Peyer's patch (tissue), 4 donors: ENCODE results near the gene IDH3G.

Experiments
- CTCF ChIP-seq, 6 experiments: fragments of 450-650 bp in 4 of 6; fragments of 200-600 bp in 2 of 6; sonication (generic) in 1 of 6; IDR thresholded peaks; one replicate each; pipeline ENCODE4 v1.5.1; 2017 to 2019; ENCODE audit warnings: antibody characterized with exemption in 6 of 6, mild to moderate bottlenecking in 3 of 6, moderate library complexity in 1 of 6
- POLR2A ChIP-seq, 2 donors: fragments of 450-650 bp; IDR thresholded peaks; one replicate each; pipeline ENCODE4 v1.5.1; 2017; ENCODE audit warnings: antibody characterized with exemption in 2 of 2, mild to moderate bottlenecking in 2 of 2, moderate library complexity in 2 of 2

GRCh38 chrX:153771415-153772315, 22.5 kb downstream of the IDH3G start:
- TF ChIP-seq CTCF (IDR thresholded peaks at IDR 0.05) (no peak), POLR2A (IDR thresholded peaks at IDR 0.05) (no peak)
